HFF-Myc (cell line): ENCODE data around the gene CD101.

Experiments
- DNase-seq: peaks from one replicate; pipeline ENCODE4 v3.0.0-alpha.2; 2011; ENCODE audit warnings: low read depth; ENCODE audit errors: extremely low read depth
- H3K4me3 ChIP-seq: replicated peaks from 2 replicates; pipeline ENCODE4 v1.5.1; 2011; ENCODE audit warnings: low read depth, mild to moderate bottlenecking, control low read depth, low read length
- CTCF ChIP-seq: IDR thresholded peaks from 2 replicates; pipeline ENCODE4 v1.5.1; 2012; ENCODE audit warnings: mild to moderate bottlenecking, low read depth, low read length, control low read depth; ENCODE audit errors: missing control alignments

CD101 gene

GRCh38 chr1:116958977-116959376 lies 42.6 kb upstream of the CD101 start:
- no peak for TF ChIP-seq CTCF
- DNase-seq: no peak
- no peak overlapping the region for H3K4me3 ChIP-seq

- no peak overlapping the region for H3K4me3 ChIP-seq
- no peak for TF ChIP-seq CTCF
- no peak for DNase-seq
Measured at GRCh38 chr1:116961606-116962005, 40.0 kb upstream of the CD101 start.

GRCh38 chr1:116962987-116963639 lies 38.4 kb upstream of the CD101 start:
- no peak overlapping the region for H3K4me3 ChIP-seq
- no peak for DNase-seq
- no peak for TF ChIP-seq CTCF

- DNase-seq: no peak
- no peak overlapping the region for H3K4me3 ChIP-seq
- no peak for TF ChIP-seq CTCF
Measured at GRCh38 chr1:116966791-116967190, 34.8 kb upstream of the CD101 start.

- H3K4me3 ChIP-seq: no peak overlapping the region
- no peak for TF ChIP-seq CTCF
- no peak for DNase-seq
Measured at GRCh38 chr1:116968724-116969123, 32.8 kb upstream of the CD101 start.

GRCh38 chr1:116971258-116971860 lies 30.2 kb upstream of the CD101 start:
- H3K4me3 ChIP-seq: no peak overlapping the region
- no peak for DNase-seq
- TF ChIP-seq CTCF: no peak
